Fibroblast of pulmonary artery (primary cell): ENCODE data around the gene HRK.

Source experiments
- DNase-seq: peaks from one replicate; pipeline ENCODE4 v3.0.0-alpha.2; 2010; ENCODE audit warnings: low read depth
- H3K4me3 ChIP-seq: replicated peaks from 2 replicates; pipeline ENCODE4 v1.5.1; 2011; ENCODE audit warnings: low read depth, mild to moderate bottlenecking, control low read depth, low read length, moderate library complexity
- CTCF ChIP-seq: IDR thresholded peaks from 2 replicates; pipeline ENCODE4 v1.5.1; 2011; ENCODE audit warnings: mild to moderate bottlenecking, control low read depth, low read length, inconsistent platforms; ENCODE audit errors: missing control alignments

The HRK gene

GRCh38 chr12:116867523-116867922, 13.7 kb downstream of the HRK start:
- H3K4me3 ChIP-seq, result no peak overlapping the region
- TF ChIP-seq CTCF, result no peak
- DNase-seq, result no peak

- TF ChIP-seq CTCF, result no peak
- H3K4me3 ChIP-seq, result no peak overlapping the region
- peak; percentile 57 for DNase-seq
Observed at GRCh38 chr12:116864371-116865160, 16.7 kb downstream of the HRK start.

- no peak overlapping the region for H3K4me3 ChIP-seq
- peak; percentile 43 for TF ChIP-seq CTCF
- DNase-seq, result no peak
Observed at GRCh38 chr12:116863275-116863767, 17.9 kb downstream of the HRK start.

- no peak overlapping the region for H3K4me3 ChIP-seq
- DNase-seq, result no peak
- TF ChIP-seq CTCF, result no peak
Observed at GRCh38 chr12:116862167-116862566, 19.1 kb downstream of the HRK start.

- H3K4me3 ChIP-seq, result no peak overlapping the region
- DNase-seq, result peak; percentile 71
- TF ChIP-seq CTCF, result no peak
Observed at GRCh38 chr12:116861320-116861719, 19.9 kb downstream of the HRK start.

- H3K4me3 ChIP-seq, result peak overlapping the region; percentile 34
- no peak for DNase-seq
- no peak for TF ChIP-seq CTCF
Observed at GRCh38 chr12:116860263-116860662, 21.0 kb downstream of the HRK start.

- no peak for TF ChIP-seq CTCF
- no peak overlapping the region for H3K4me3 ChIP-seq
- no peak for DNase-seq
Observed at GRCh38 chr12:116859079-116859478, 22.2 kb downstream of the HRK start.
